ENCODE results near the gene DACH1. TPM values are rescaled to one million over a fixed set of nuclear protein-coding genes. Genes with fewer than 3 reads are reported as not detected.

DACH1 gene
- total and polyA plus RNA-seq, 2 of the 13 experiments (the other 11 are each of a cell fraction or from before 2014, with no cell fraction given): not detected

- CTCF ChIA-PET (ENCODE audit: low intra/inter-chr PET ratio, low total read pairs): no interaction called here
- no peaks in the 10 kb centered on the region for H4K20me1 ChIP-seq (ENCODE audit: insufficient read depth, low read length)
- H3K36me3 ChIP-seq (replicated peaks in 1 of 2; ENCODE audit: control insufficient read depth in 1 of 2, insufficient read depth in 2 of 2, low read length in 2 of 2): no peaks in the 10 kb centered on the region
- no peak overlapping the region for H3K27ac ChIP-seq (ENCODE audit: extremely low read length, insufficient read depth, low read length)
- intact Hi-C loops (cut with micrococcal nuclease; ENCODE audit: unreplicated experiment): no loop called here
- BruUV-seq (replicated peaks): no TSS peak
- H3K79me2 ChIP-seq (ENCODE audit: insufficient read depth, low read length): no peaks in the 10 kb centered on the region
- in situ Hi-C loops (cut with HindIII; ENCODE audit: extremely low pct_ligation_motif_present, low pct_unique_long_range_greater_than_20kb): no loop called here
- H3K4me2 ChIP-seq (ENCODE audit: low read depth, low read length): no peak overlapping the region
- H3K4me1 ChIP-seq (ENCODE audit: insufficient read depth, low read length): no peaks in the 10 kb centered on the region
- H3K9ac ChIP-seq (ENCODE audit: insufficient read depth, low read depth, low read length): no peak overlapping the region
- ATAC-seq (no peak), DNase-seq (ENCODE audit: low spot score) (no peak), FAIRE-seq (no peak)
- no peaks in the 10 kb centered on the region for H3K27me3 ChIP-seq (ENCODE audit: control insufficient read depth in 1 of 2, insufficient read depth in 2 of 2, low read length in 2 of 2)
- POLR2A ChIA-PET: no interaction called here
- no peak overlapping the region for H3K4me3 ChIP-seq (replicated peaks in 1 of 3; ENCODE audit: insufficient read depth in 1 of 3, low read depth in 2 of 3, low read length in 3 of 3)
- no peak overlapping the region for H2AFZ ChIP-seq (ENCODE audit: low read length)
- under 1% methylated on average over 7 of the region's 7 CpGs for whole genome bisulfite sequencing (ENCODE audit: low lambda C conversion rate)
- no peaks in the 10 kb centered on the region for H3K9me3 ChIP-seq (ENCODE audit: low read length)
- TF ChIP-seq SKIL (CRISPR knock-in tag; IDR thresholded peaks at IDR 0.05; ENCODE audit: borderline replicate concordance) (no peak), ZNF574 (CRISPR knock-in tag; IDR thresholded peaks at IDR 0.05) (no peak), ZBTB26 (CRISPR knock-in tag; IDR thresholded peaks at IDR 0.05; ENCODE audit: borderline replicate concordance) (no peak), ATF3 (CRISPR knock-in tag; IDR thresholded peaks at IDR 0.05) (no peak), ZNF331 (CRISPR knock-in tag; IDR thresholded peaks at IDR 0.05) (no peak), THYN1 (CRISPR knock-in tag; IDR thresholded peaks at IDR 0.05; ENCODE audit: borderline replicate concordance, low read depth) (no peak), CSRNP2 (CRISPR knock-in tag; conservative IDR thresholded peaks at IDR 0.05; ENCODE audit: low read depth) (no peak), PHF5A (CRISPR knock-in tag; IDR thresholded peaks at IDR 0.05; ENCODE audit: low read depth, unreplicated experiment) (no peak), SP5 (CRISPR knock-in tag; IDR thresholded peaks at IDR 0.05; ENCODE audit: borderline replicate concordance, low read depth) (no peak), ATF2 (CRISPR knock-in tag; IDR thresholded peaks at IDR 0.05) (no peak), CBFB (CRISPR knock-in tag; IDR thresholded peaks at IDR 0.05) (no peak), SMARCE1 (IDR thresholded peaks at IDR 0.05; ENCODE audit: borderline replicate concordance) (no peak), ZNF766 (CRISPR knock-in tag; IDR thresholded peaks at IDR 0.05; ENCODE audit: borderline replicate concordance) (no peak), GFI1 (CRISPR knock-in tag; IDR thresholded peaks at IDR 0.05; ENCODE audit: borderline replicate concordance) (no peak), NFYC (CRISPR knock-in tag; IDR thresholded peaks at IDR 0.05) (no peak)
These were observed 112.5 kb downstream of the DACH1 start for GRCh38 chr13:71754407-71754974.

Data from HepG2 (cell line).